AG09319 (cell line): ENCODE results near the gene EXOC2.

ENCODE experiments used
- DNase-seq: peaks from one replicate; pipeline ENCODE4 v3.0.0-alpha.2; 2010; ENCODE audit warnings: low read depth; ENCODE audit errors: extremely low read depth
- TF ChIP-seq, protein P1 (sequence below): IDR thresholded peaks from 2 replicates; pipeline ENCODE4 v1.5.1; 2011; ENCODE audit warnings: low read depth, mild to moderate bottlenecking, inconsistent platforms, low read length, moderate library complexity

Gene EXOC2

GRCh38 chr6:444653-445275 lies 248.2 kb downstream of the EXOC2 start:
- no peak for DNase-seq
- TF ChIP-seq, protein P1, sequence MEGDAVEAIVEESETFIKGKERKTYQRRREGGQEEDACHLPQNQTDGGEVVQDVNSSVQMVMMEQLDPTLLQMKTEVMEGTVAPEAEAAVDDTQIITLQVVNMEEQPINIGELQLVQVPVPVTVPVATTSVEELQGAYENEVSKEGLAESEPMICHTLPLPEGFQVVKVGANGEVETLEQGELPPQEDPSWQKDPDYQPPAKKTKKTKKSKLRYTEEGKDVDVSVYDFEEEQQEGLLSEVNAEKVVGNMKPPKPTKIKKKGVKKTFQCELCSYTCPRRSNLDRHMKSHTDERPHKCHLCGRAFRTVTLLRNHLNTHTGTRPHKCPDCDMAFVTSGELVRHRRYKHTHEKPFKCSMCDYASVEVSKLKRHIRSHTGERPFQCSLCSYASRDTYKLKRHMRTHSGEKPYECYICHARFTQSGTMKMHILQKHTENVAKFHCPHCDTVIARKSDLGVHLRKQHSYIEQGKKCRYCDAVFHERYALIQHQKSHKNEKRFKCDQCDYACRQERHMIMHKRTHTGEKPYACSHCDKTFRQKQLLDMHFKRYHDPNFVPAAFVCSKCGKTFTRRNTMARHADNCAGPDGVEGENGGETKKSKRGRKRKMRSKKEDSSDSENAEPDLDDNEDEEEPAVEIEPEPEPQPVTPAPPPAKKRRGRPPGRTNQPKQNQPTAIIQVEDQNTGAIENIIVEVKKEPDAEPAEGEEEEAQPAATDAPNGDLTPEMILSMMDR: no peak

- TF ChIP-seq, protein P1: no peak
- no peak for DNase-seq
Measured at GRCh38 chr6:443621-444159, 249.2 kb downstream of the EXOC2 start.

GRCh38 chr6:441126-441920 lies 251.6 kb downstream of the EXOC2 start:
- DNase-seq: no peak
- TF ChIP-seq, protein P1: no peak

DNA sequence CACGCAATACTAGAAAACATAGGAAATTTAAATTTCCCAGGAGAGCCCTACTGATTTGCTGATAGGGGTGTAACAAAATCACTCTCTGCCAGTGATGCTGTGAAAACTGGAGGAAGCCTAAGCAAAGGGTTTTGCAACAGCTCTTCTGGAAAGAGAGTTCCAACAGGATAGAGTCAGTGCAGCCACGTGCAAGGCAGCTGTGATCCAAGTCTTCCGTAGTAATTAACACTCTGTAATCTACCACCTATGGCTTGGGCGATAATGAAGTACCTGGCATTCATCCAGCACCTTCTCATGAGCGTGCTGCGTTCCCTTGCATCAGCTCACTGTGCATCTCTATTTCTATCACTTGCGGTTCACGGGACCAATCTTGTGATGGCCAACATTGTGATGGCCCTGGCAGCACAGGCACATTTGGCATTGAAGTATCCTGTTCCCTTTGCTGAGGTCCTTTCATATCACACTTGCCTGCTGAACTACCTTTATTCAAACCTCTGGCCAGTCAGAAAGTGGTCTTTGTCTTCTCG lies 253.2 kb downstream of the EXOC2 start:
- TF ChIP-seq, protein P1: no peak
- no peak for DNase-seq

DNA sequence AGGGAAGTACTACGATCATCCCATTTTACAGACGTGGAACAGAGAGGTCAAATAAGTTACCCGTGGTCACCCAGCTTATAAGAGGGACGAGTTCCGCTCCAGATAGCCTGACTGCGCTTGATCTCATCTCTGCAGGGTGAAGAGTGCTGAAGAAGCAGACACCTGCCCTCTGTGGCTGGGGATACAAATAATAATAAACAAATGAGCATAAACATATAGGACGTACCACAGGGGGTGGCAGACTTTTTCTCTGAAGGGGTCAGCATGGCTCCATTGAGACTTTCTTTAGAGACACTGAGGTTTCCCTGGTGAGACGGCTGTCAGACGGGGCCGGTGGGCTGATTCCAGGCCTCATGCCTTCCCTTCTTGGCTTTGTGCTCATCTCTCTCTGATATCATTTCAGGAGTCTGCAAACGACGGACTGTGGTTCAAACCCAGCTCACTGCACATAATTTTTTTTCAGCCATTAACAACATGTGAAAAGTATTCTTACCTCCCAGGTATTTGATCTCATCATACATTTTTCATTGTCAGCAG lies 254.2 kb downstream of the EXOC2 start:
- TF ChIP-seq, protein P1: no peak

GRCh38 chr6:437037-437392 lies 255.9 kb downstream of the EXOC2 start:
- no peak for DNase-seq

More for the DNA sequence above, 254.2 kb downstream of the EXOC2 start:
- no peak for DNase-seq

More at GRCh38 chr6:437037-437392, 255.9 kb downstream of the EXOC2 start:
- TF ChIP-seq, protein P1: no peak
